GM15510 (cell line): Measurements from ENCODE around the gene SYNE4.

Experiments used
- POLR2A ChIP-seq: IDR thresholded peaks from 3 replicates; pipeline ENCODE4 v1.6.1; 2011; ENCODE audit warnings: borderline replicate concordance; ENCODE audit not compliant: insufficient read length; ENCODE audit errors: extremely low read depth

Gene SYNE4

GRCh38 chr19:35995048-35995993 is 13.3 kb downstream of the SYNE4 start, which contains the start of gene SDHAF1:
TSS of gene SDHAF1 (plus strand) at chr19:35995188. CDS start at chr19:35995275, 87 bp downstream.
- peak; percentile 76 for TF ChIP-seq POLR2A

GRCh38 chr19:35993923-35994598 is 14.6 kb downstream of the SYNE4 start:
- TF ChIP-seq POLR2A = no peak

- TF ChIP-seq POLR2A = no peak
Observed at GRCh38 chr19:35992907-35993765, 15.5 kb downstream of the SYNE4 start.

GRCh38 chr19:35991731-35992450 is 16.7 kb downstream of the SYNE4 start:
- TF ChIP-seq POLR2A = no peak

GRCh38 chr19:35990771-35991730 is 17.6 kb downstream of the SYNE4 start:
- no peak for TF ChIP-seq POLR2A

GRCh38 chr19:35990156-35990555 is 18.5 kb downstream of the SYNE4 start:
- no peak for TF ChIP-seq POLR2A

GRCh38 chr19:35988824-35989223 is 19.8 kb downstream of the SYNE4 start:
- no peak for TF ChIP-seq POLR2A

GRCh38 chr19:35987571-35987896 is 21.1 kb downstream of the SYNE4 start:
- no peak for TF ChIP-seq POLR2A

- no peak for TF ChIP-seq POLR2A
Observed at GRCh38 chr19:35986664-35987570, 21.7 kb downstream of the SYNE4 start.

GRCh38 chr19:35986111-35986510 is 22.5 kb downstream of the SYNE4 start:
- no peak for TF ChIP-seq POLR2A

GRCh38 chr19:35983177-35983576 is 25.4 kb downstream of the SYNE4 start:
- no peak for TF ChIP-seq POLR2A

- TF ChIP-seq POLR2A = no peak
Observed at GRCh38 chr19:35978832-35979365, 29.7 kb downstream of the SYNE4 start.
